ENCODE measurements around the gene TENT4A. TPM values are rescaled to one million over a fixed set of nuclear protein-coding genes. Genes with fewer than 3 reads are reported as not detected.

The TENT4A gene
- total RNA-seq, 2 donors from 2014 or later = 17.1 to 21.9 TPM

DNA sequence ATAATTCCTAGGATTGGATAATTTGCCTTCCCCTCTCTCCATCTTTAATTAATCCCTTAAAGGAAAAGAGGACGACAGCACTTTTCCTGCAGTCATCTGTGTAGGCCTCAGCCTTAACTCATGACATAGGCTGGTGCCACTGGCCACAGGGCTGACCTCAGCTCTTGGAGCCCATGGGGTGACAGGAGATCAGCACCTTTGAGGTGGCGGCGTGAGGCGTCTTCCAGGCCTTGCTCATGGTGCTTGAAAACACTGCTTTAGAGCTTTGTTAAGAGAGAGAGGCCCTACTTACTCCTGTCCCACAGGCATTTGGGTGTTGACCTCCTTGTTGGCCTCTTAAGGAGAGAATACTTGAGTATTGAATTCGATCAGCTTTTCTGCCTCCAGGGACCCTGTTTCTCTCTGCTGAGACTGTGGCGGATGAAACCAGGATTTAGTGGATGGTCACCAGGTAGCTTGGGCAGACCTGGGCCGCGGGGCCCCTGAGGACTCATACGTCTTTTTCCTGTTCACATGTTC is 23.4 kb downstream of the TENT4A start:
- Histone ChIP-seq H3K4me1 (peaks cover 4% of the 10 kb centered on the region), H3K36me3 (no peaks in the 10 kb centered on the region), H3K4me3 (no peak overlapping the region), H3K27me3 (no peaks in the 10 kb centered on the region), H3K9me3 (no peaks in the 10 kb centered on the region), H3K9ac (ENCODE audit: low read depth in 2 of 2, low read length in 2 of 2) (no peak overlapping the region), H3K27ac (no peak overlapping the region)
- intact Hi-C loops (cut with DNase I) = no loop called here
- no peak for DNase-seq
- TF ChIP-seq, protein P1, sequence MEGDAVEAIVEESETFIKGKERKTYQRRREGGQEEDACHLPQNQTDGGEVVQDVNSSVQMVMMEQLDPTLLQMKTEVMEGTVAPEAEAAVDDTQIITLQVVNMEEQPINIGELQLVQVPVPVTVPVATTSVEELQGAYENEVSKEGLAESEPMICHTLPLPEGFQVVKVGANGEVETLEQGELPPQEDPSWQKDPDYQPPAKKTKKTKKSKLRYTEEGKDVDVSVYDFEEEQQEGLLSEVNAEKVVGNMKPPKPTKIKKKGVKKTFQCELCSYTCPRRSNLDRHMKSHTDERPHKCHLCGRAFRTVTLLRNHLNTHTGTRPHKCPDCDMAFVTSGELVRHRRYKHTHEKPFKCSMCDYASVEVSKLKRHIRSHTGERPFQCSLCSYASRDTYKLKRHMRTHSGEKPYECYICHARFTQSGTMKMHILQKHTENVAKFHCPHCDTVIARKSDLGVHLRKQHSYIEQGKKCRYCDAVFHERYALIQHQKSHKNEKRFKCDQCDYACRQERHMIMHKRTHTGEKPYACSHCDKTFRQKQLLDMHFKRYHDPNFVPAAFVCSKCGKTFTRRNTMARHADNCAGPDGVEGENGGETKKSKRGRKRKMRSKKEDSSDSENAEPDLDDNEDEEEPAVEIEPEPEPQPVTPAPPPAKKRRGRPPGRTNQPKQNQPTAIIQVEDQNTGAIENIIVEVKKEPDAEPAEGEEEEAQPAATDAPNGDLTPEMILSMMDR (IDR thresholded peaks at IDR 0.05) = no peak

DNA sequence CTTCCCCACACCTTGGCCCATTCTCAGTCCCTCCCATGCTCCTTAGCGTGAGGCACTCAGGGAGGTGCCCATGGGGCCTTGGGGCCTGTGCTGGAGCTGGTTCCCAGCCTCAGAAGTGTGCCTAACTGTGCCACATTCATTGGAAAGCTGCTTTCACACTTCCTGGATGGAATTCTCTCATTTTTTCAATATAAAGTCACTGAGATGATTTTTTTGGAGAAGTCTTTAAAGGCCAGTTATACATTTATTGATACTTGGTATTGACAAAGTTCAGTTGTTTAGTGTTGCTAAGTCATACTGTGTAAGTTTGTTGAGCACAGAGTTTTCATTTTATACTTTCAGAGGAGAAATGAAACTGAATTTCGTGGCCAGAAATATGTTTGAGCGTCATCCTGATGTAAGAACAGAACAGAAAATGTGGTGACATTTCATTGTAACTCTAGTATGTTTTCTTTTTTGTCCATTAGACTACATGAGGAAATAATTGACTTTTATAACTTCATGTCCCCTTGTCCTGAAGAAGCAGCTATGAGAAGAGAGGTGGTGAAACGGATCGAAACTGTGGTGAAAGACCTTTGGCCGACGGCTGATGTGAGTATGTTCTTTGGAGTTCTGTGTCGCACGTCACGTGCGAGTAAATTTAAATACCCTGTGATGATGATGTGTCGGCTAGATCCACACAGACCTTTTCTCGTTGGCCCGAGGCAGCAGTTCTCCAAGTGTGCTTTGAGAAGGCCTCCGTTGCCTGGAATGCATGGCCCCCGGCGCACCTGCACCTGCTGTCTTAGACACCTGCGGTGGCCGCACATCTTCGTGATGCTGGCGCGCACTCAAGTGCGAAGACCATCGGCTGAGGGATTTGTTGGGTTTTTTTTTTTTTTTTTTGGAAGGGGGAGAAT is 24.1 kb downstream of the TENT4A start:
- intact Hi-C loops (cut with DNase I) = no loop called here
- no peaks in the 10 kb centered on the region for H3K36me3 ChIP-seq
- peaks cover 4% of the 10 kb centered on the region for H3K4me1 ChIP-seq
- no peaks in the 10 kb centered on the region for H3K27me3 ChIP-seq
- no peaks in the 10 kb centered on the region for H3K9me3 ChIP-seq
- H3K27ac ChIP-seq = no peak overlapping the region
- no peak for DNase-seq
- TF ChIP-seq, protein P1 (IDR thresholded peaks at IDR 0.05) = no peak
- no peak overlapping the region for H3K4me3 ChIP-seq
- H3K9ac ChIP-seq (ENCODE audit: low read depth in 2 of 2, low read length in 2 of 2) = no peak overlapping the region

DNA sequence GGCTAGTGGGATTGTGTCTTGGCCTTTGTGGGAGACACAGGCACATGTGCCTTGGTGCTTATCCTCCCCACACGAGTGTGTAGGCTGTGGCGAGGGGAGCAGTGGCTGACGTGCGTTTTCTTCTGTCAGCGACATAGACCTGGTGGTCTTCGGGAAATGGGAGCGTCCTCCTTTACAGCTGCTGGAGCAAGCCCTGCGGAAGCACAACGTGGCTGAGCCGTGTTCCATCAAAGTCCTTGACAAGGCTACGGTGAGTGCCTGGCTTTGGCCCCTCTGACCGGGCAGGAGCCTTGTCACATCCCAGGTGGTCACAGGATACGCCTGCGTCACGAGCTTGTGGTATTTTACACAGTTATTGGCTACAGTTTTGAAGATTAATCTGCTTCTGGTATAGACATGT is 26.4 kb downstream of the TENT4A start:
- H3K27me3 ChIP-seq = no peaks in the 10 kb centered on the region
- no peak for DNase-seq
- TF ChIP-seq, protein P1 (IDR thresholded peaks at IDR 0.05) = no peak
- H3K4me3 ChIP-seq = no peak overlapping the region
- H3K36me3 ChIP-seq = no peaks in the 10 kb centered on the region
- intact Hi-C loops (cut with DNase I) = loop anchor here (10.0 kb wide), 3 partner anchors 365 to 1245 kb away; partner anchors contain the start of gene MED10
- H3K4me1 ChIP-seq = no peaks in the 10 kb centered on the region
- H3K9me3 ChIP-seq = no peaks in the 10 kb centered on the region
- no peak overlapping the region for H3K9ac ChIP-seq (ENCODE audit: low read depth in 2 of 2, low read length in 2 of 2)
- H3K27ac ChIP-seq = no peak overlapping the region

DNA sequence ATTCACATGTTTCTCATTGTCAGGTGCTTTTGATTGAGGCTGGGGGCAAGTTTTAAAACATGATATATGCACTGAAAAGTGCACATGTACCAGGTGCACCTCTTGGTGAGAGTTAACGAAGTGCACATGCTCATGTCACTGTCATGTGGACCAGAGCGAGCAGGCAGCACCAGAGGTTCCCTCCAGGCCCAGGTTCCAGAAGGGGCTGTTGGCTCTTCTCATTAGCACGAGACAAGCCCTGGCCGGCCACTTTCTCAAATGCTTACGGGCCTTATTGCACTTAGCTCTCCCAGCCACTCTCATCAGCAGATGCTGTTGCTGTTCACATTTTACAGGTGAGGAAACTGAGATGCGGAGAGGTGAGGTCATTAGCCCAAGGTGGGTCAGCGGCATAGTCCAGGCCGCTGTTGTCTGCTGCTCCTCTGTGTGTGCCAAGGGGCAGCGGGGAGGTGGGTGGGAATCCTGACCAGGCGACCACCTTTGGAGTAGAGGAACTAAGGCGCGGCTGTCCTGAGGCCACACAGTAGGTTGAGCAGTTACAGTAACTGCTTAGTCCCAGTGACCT is 27.4 kb downstream of the TENT4A start:
- H3K36me3 ChIP-seq = no peaks in the 10 kb centered on the region

More for the DNA sequence above, 27.4 kb downstream of the TENT4A start:
- TF ChIP-seq, protein P1 (IDR thresholded peaks at IDR 0.05) = no peak
- no peak overlapping the region for H3K9ac ChIP-seq (ENCODE audit: low read depth in 2 of 2, low read length in 2 of 2)
- no peak overlapping the region for H3K27ac ChIP-seq
- no peak for DNase-seq
- no peaks in the 10 kb centered on the region for H3K4me1 ChIP-seq
- intact Hi-C loops (cut with DNase I) = loop anchor here (10.0 kb wide), 3 partner anchors 366 to 1246 kb away; partner anchors contain the start of gene MED10
- H3K27me3 ChIP-seq = no peaks in the 10 kb centered on the region
- no peaks in the 10 kb centered on the region for H3K9me3 ChIP-seq
- H3K4me3 ChIP-seq = no peak overlapping the region

All from colonic mucosa (tissue), 4 donors.